ENCODE data around the gene CRNN. TPM values are rescaled to one million over a fixed set of nuclear protein-coding genes. Genes with fewer than 3 reads are reported as not detected.

CRNN gene
- total RNA-seq, 1 experiment from 2014 or later: not detected

DNA sequence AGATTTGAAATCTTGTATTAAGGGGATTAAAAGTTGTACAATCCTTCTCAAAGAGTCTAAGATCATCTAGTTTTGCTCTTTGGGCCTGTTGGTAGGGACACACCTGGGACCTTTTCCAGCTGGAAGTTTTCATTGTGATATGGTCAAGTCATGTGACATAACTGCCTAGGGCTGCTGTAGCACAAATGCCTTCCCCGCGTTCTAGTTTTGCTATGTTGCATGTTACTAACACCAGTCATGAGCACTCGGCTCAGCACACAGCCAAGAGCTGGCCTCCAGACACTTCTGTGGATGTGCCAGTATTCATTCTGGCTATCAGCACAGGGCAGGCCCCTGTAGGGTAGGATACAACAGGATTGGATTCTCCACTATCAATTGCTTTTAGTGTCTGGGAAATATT lies 39.6 kb downstream of the CRNN start:
- no CpG with 5 or more reads among the region's 3 CpGs for WGBS (ENCODE audit: extremely low coverage, insufficient read length, low lambda C conversion rate)
- H3K9ac ChIP-seq (ENCODE audit: extremely low read depth, insufficient read length, low read length): no peak overlapping the region
- H2BK20ac ChIP-seq (ENCODE audit: low read depth, low read length, poor library complexity, severe bottlenecking): no peak overlapping the region
- no peaks in the 10 kb centered on the region for H3K27me3 ChIP-seq (ENCODE audit: insufficient read depth, low read length)
- no peak overlapping the region for H3K14ac ChIP-seq (ENCODE audit: insufficient read depth, low read length)
- H3K36me3 Mint-ChIP-seq (ENCODE audit: insufficient read depth in 1 of 3, low read depth in 3 of 3): peaks cover 3 to 16% (median 7%) of the 10 kb centered on the region in 3 experiments; a peak in 5 of 7 replicates
- peaks cover 94% of the 10 kb centered on the region in 2 experiments for H3K9me3 Mint-ChIP-seq
- no peaks in the 10 kb centered on the region for H3K4me1 Mint-ChIP-seq
- no peak overlapping the region for H3K23ac ChIP-seq (ENCODE audit: insufficient read length, low read depth, low read length)
- H3K9me3 ChIP-seq (ENCODE audit: control insufficient read depth, low read depth, low read length): peaks cover 68% of the 10 kb centered on the region
- H3K79me1 ChIP-seq (ENCODE audit: insufficient read depth, low read depth, low read length, poor library complexity, severe bottlenecking): no peaks in the 10 kb centered on the region
- H4K5ac ChIP-seq (ENCODE audit: insufficient read length, low read depth, low read length): no peak overlapping the region
- no peak overlapping the region for H3K4me2 ChIP-seq (ENCODE audit: insufficient read depth, insufficient read length, low read length)
- no peak overlapping the region for H4K8ac ChIP-seq (replicated peaks; ENCODE audit: insufficient read length, low read depth, low read length)
- TF ChIP-seq, protein P1, sequence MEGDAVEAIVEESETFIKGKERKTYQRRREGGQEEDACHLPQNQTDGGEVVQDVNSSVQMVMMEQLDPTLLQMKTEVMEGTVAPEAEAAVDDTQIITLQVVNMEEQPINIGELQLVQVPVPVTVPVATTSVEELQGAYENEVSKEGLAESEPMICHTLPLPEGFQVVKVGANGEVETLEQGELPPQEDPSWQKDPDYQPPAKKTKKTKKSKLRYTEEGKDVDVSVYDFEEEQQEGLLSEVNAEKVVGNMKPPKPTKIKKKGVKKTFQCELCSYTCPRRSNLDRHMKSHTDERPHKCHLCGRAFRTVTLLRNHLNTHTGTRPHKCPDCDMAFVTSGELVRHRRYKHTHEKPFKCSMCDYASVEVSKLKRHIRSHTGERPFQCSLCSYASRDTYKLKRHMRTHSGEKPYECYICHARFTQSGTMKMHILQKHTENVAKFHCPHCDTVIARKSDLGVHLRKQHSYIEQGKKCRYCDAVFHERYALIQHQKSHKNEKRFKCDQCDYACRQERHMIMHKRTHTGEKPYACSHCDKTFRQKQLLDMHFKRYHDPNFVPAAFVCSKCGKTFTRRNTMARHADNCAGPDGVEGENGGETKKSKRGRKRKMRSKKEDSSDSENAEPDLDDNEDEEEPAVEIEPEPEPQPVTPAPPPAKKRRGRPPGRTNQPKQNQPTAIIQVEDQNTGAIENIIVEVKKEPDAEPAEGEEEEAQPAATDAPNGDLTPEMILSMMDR (conservative IDR thresholded peaks at IDR 0.05): no peak
- no peaks in the 10 kb centered on the region for H3K23me2 ChIP-seq (ENCODE audit: insufficient read length, low read depth, low read length, poor library complexity, severe bottlenecking)
- H2BK5ac ChIP-seq (ENCODE audit: insufficient read length, low read length): no peak overlapping the region
- no peak overlapping the region for H3K18ac ChIP-seq (ENCODE audit: insufficient read length, low read depth, low read length)
- no peak overlapping the region for H4K91ac ChIP-seq (ENCODE audit: insufficient read length, low read depth, low read length)
- no peak overlapping the region for H2BK12ac ChIP-seq (ENCODE audit: insufficient read length, low read depth, low read length)
- no peak overlapping the region for H2BK120ac ChIP-seq (ENCODE audit: low read depth, low read length, poor library complexity, severe bottlenecking)
- H3K4ac ChIP-seq (ENCODE audit: low read depth, low read length): no peak overlapping the region
- no peak overlapping the region for H3K27ac Mint-ChIP-seq
- no peak overlapping the region for H3T11ph ChIP-seq (ENCODE audit: low read length)
- no peak for DNase-seq
- H3K4me3 Mint-ChIP-seq: no peak overlapping the region
- peaks cover 1% of the 10 kb centered on the region; the same call in 1 of the 2 replicates for H3K27me3 Mint-ChIP-seq (ENCODE audit: low read depth)
- H4K20me1 ChIP-seq (ENCODE audit: control insufficient read depth, insufficient read depth, insufficient read length): no peaks in the 10 kb centered on the region
- no peaks in the 10 kb centered on the region for H3K79me2 ChIP-seq (ENCODE audit: insufficient read depth, low read length)
- no peaks in the 10 kb centered on the region for H3K4me1 ChIP-seq (ENCODE audit: insufficient read depth, low read length)
- H2BK15ac ChIP-seq (ENCODE audit: low read depth, low read length): no peak overlapping the region
- no peak overlapping the region for H3K27ac ChIP-seq (ENCODE audit: insufficient read length, low read depth, low read length)
- H3K56ac ChIP-seq (ENCODE audit: insufficient read length, low read depth, low read length): no peak overlapping the region
- no peak overlapping the region for H2AFZ ChIP-seq (ENCODE audit: low read length)
- H2AK5ac ChIP-seq (ENCODE audit: insufficient read length, low read length): no peak overlapping the region

Measured in H9 (cell line).